Measurements from ENCODE around the gene BARHL1.

- TF ChIP-seq SUZ12 (IDR thresholded peaks at IDR 0.05; ENCODE audit: extremely low read depth, insufficient read depth, insufficient read length) (no peak), ZNF274 (IDR thresholded peaks at IDR 0.05; ENCODE audit: low read depth, low read length) (no peak)
Measured at GRCh38 chr9:132634327-132634726, 51.9 kb downstream of the BARHL1 start.

All from NT2/D1 (cell line).